ENCODE data around the gene TRPM1. TPM values are rescaled to one million over a fixed set of nuclear protein-coding genes. Genes with fewer than 3 reads are reported as not detected.

TRPM1 gene
- total RNA-seq, 4 donors from 2014 or later: 0.19 to 1.8 TPM; not detected in 2

DNA sequence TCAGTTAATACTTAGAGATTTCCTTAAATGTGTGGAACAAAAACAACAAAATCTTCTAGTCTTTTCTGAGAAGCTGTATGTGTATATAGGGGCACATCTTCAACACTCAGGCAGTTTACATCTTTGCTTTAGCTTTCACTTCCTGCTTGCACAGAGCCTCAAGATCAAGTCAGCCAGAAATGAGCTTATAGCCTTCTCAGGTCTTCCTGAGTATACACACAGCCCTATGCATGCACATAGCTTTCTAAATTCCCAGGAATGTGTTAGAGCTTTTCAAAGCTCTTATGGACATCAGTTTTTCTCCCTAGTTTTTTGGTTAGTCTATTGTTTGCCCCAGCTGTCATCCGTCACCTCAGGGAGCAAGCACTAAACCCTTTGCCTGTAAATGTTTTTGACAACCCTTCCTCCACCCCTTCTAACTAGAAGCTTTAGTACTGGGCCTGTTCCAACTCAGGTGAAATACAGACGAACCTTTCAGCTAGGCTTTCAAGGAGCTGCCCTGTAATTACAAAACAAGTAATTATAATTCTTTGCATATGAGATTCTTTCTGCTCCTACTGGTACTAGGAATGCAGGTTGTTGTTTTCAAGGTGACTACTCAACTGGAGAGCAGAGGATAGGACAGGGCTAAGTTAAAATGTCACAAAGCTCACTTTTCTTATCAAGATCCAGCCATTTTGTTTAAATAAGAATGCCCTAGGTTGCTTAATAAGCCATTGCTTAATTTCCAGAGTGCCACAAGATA, 87.5 kb downstream of the TRPM1 start:
- TF ChIP-seq, protein P1, sequence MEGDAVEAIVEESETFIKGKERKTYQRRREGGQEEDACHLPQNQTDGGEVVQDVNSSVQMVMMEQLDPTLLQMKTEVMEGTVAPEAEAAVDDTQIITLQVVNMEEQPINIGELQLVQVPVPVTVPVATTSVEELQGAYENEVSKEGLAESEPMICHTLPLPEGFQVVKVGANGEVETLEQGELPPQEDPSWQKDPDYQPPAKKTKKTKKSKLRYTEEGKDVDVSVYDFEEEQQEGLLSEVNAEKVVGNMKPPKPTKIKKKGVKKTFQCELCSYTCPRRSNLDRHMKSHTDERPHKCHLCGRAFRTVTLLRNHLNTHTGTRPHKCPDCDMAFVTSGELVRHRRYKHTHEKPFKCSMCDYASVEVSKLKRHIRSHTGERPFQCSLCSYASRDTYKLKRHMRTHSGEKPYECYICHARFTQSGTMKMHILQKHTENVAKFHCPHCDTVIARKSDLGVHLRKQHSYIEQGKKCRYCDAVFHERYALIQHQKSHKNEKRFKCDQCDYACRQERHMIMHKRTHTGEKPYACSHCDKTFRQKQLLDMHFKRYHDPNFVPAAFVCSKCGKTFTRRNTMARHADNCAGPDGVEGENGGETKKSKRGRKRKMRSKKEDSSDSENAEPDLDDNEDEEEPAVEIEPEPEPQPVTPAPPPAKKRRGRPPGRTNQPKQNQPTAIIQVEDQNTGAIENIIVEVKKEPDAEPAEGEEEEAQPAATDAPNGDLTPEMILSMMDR (IDR thresholded peaks at IDR 0.05): no peak
- no peak for ATAC-seq (ENCODE audit: low FRiP score)
- no peak for DNase-seq (ENCODE audit: low spot score)

DNA sequence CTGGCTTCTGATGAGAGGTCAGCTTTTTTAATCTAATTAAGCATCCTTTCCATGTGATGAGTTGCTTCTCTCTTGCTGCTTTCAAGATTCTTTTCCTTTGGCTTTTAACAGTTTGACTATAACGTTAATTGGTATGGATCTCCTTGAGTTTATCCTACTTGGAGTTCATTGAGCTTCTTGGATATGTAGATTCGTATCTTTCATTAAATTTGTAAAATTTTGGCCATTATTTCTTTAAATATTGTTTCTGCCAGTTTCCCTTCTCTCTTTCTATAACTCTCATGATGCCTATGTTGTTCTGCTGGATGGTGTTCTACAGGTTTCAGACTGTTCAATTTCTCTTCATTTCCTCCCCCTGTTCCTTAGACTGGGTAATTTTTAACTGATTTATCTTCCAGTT, 89.1 kb downstream of the TRPM1 start:
- ATAC-seq (ENCODE audit: low FRiP score) (no peak), DNase-seq (ENCODE audit: low spot score) (no peak)
- TF ChIP-seq, protein P1 (IDR thresholded peaks at IDR 0.05): no peak

DNA sequence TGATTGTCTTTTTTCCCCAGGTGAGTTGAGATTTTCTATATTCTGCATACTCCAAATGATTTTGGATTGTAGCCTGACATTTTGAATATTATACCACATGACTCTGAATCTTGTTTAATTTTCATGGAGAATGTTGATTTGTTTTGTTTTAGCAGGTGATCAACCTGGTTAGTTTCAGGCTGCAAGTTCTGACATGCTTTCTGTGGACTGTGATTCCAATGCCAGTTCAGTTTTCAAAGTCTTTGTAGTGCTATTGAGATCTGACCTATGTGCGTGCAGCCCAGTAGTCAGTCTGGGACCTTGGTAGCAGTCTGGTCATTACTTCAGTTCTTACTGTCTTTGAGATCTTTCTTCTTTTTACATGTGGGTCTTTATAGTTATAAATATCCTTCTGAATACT, 91.5 kb downstream of the TRPM1 start:
- no peak for DNase-seq (ENCODE audit: low spot score)
- no peak for ATAC-seq (ENCODE audit: low FRiP score)
- TF ChIP-seq, protein P1 (IDR thresholded peaks at IDR 0.05): no peak

DNA sequence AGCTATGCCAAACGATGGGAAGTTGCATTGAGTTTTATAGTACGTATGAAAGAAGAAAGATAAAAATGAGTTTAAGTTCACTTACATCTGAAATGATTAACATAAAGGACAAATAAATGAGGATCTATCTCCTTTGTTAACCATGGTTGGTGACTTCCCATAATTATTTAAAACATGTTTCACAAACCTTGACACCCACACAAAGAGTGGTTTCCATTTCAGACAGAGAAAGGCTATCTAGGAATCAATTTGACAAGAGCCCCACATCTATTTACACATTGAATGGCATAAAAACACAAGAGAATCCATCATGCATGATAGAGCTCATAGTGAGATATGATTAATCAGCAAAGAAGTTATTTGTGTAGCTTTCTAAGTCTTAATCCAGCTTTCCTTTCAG, 95.9 kb downstream of the TRPM1 start:
- TF ChIP-seq, protein P1 (IDR thresholded peaks at IDR 0.05): no peak
- DNase-seq (ENCODE audit: low spot score) (no peak), ATAC-seq (ENCODE audit: low FRiP score) (no peak)

DNA sequence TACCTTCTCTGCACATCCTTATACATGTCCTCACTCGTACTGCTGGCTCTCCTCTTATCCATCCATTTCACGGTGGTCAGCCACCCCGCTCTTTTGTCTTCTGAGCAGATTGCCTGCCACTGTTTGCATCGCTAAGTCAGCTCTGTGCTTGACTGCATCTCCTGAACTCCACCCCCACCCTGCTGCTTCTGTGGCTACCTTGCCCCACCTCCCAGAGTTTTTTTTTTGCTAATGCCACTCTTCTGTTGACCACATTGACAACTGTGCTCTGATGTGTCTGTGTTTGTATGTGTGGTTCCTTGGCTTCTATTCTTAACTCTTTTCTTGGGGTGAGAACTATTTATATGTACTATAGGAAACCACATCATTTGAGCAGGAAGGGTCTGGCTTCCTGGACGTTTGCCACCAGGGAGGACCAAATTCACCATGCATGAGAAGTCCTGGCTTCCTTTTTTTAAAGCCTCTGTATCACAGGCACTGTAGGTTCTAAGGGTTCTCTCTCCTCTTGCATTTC, 97.2 kb downstream of the TRPM1 start:
- ATAC-seq (ENCODE audit: low FRiP score) (no peak), DNase-seq (ENCODE audit: low spot score) (no peak)
- TF ChIP-seq, protein P1 (IDR thresholded peaks at IDR 0.05): no peak

DNA sequence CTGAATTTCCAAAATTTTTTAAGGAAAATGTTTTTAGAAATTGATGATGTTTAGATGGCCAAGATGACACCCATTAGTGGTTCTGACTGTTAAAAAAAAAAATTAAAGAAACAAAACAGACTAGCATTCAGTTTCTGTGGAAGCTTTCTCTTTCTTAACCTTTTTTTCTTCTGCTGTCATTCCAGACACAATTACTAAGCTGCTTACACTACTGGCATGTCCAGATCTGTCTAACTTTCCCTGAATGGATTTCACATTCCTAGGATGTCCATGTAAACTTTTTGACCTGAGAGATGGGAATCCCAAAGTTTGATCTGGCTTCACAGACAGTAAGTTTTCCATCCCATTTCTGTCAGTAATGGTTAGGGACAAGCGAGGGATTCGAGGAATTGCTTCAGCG, 99.8 kb downstream of the TRPM1 start:
- TF ChIP-seq, protein P1 (IDR thresholded peaks at IDR 0.05): no peak
- DNase-seq (ENCODE audit: low spot score): no peak
- no peak for ATAC-seq (ENCODE audit: low FRiP score)

DNA sequence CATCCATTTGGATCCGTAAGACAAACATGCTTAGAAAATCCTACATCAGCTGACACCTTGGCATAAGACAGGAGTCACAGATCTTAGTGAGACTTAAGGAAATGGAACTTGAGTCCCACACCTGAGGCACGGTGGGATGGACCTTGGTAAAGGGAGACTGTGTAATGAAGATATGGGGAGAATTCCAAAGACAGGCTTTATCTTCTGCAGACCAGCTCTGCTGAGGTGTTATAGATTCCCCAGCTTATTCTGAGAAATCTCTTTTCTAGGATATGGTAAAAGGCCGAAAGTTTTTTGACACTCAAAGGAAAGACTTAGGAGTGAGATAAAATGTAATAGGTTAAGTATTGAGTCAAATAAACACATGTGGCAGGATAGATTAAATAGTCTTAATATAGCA, 101.8 kb downstream of the TRPM1 start:
- DNase-seq (ENCODE audit: low spot score) (no peak), ATAC-seq (ENCODE audit: low FRiP score) (no peak)

More for the DNA sequence above, 101.8 kb downstream of the TRPM1 start:
- TF ChIP-seq, protein P1 (IDR thresholded peaks at IDR 0.05): no peak
